IPS-18a (cell line): ENCODE measurements around the gene ALDH3B2.

Source experiments
- H3K27ac ChIP-seq: one replicate; pipeline ENCODE4 v1.5.1; 2013; ENCODE audit warnings: low read length
- H3K27me3 ChIP-seq: one replicate; pipeline ENCODE4 v1.6.1; 2013; ENCODE audit warnings: mild to moderate bottlenecking, low read length; ENCODE audit not compliant: control insufficient read depth, insufficient read depth
- H3K36me3 ChIP-seq: one replicate; pipeline ENCODE4 v1.6.1; 2013; ENCODE audit warnings: low read depth, low read length; ENCODE audit not compliant: control insufficient read depth
- H3K4me1 ChIP-seq: one replicate; pipeline ENCODE4 v1.6.1; 2013; ENCODE audit warnings: low read depth, low read length; ENCODE audit not compliant: control insufficient read depth
- H3K4me3 ChIP-seq: one replicate; pipeline ENCODE4 v1.5.1; 2013; ENCODE audit warnings: low read length
- H3K9ac ChIP-seq: one replicate; pipeline ENCODE4 v1.6.1; 2013; ENCODE audit warnings: mild to moderate bottlenecking, low read length, moderate library complexity
- H3K9me3 ChIP-seq: one replicate; pipeline ENCODE4 v1.6.1; 2013; ENCODE audit warnings: low read depth, low read length; ENCODE audit not compliant: control insufficient read depth

ALDH3B2 gene

GRCh38 chr11:67656278-67656922 is 18.0 kb downstream of the ALDH3B2 start:
- Histone ChIP-seq H3K36me3 (no peaks in the 10 kb centered on the region), H3K27ac (no peak overlapping the region), H3K9me3 (peaks cover 16% of the 10 kb centered on the region), H3K9ac (no peak overlapping the region), H3K27me3 (no peaks in the 10 kb centered on the region), H3K4me1 (no peaks in the 10 kb centered on the region), H3K4me3 (no peak overlapping the region)

DNA sequence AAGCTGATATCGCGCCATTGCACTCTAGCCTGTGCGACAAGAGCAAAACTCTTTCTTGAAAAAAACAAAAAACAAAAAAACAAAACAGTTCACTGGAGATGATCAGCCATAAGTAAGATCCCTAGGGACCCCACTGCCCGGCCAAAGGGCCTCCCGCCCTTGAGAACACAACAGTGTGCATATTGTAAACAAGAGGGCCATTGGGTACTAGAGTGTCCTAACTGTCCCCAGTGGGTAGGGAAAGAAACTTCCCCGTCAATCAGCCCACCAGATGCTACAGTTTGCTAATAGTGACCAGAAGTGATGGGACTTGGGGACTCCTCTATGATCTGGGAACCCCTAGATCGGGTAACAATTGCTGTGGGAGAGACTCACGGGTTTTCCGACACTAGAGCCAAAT is 20.2 kb downstream of the ALDH3B2 start:
- H3K9me3 ChIP-seq = peaks cover 16% of the 10 kb centered on the region
- H3K4me1 ChIP-seq = no peaks in the 10 kb centered on the region
- no peak overlapping the region for H3K4me3 ChIP-seq
- no peaks in the 10 kb centered on the region for H3K36me3 ChIP-seq
- no peaks in the 10 kb centered on the region for H3K27me3 ChIP-seq
- H3K27ac ChIP-seq = no peak overlapping the region
- H3K9ac ChIP-seq = no peak overlapping the region

DNA sequence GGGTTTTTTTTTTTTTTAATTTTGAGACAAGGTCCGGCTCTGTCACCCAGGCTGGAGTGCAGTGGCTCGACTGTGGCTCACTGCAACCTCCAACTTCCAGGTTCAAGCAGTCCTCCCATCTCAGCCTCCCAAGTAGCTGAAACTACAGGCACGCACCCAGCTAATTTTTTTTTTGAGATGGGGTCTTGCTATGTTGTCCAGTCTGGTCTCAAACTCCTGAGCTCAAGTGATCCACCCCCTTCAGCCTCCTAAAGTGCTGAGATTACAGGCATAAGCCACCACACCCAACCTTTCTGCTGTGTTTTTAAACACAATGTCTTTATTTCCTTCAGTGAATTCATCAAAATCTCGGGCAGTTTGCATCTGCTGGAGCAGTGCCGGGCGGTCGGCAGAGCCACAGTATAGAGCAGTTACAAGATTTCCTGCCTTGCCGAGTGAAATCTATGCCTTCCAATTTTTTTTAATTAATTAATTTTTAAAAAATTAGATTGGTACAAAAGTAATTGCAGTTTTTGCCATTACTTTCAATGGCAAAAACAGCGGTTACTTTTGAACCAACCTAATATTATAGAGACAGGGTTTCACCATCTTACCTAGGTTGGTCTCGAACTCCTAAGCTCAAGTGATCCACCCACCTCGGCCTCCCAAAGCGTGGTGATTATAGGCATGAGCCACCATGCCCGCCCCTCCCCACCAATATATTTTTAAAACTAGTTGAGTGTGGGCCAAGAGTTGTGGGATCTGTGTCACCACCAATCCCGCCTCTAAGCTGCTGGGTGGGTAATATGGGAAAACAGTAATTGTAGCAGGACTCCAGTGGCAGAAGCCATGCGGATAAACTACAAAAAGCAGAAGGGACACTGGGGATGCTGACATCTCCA is 21.2 kb downstream of the ALDH3B2 start:
- Histone ChIP-seq H3K36me3 (no peaks in the 10 kb centered on the region), H3K9ac (no peak overlapping the region), H3K4me1 (no peaks in the 10 kb centered on the region), H3K4me3 (no peak overlapping the region), H3K27ac (no peak overlapping the region), H3K9me3 (peaks cover 16% of the 10 kb centered on the region), H3K27me3 (no peaks in the 10 kb centered on the region)

GRCh38 chr11:67651976-67652781 is 22.2 kb downstream of the ALDH3B2 start:
- no peak overlapping the region for H3K4me3 ChIP-seq
- no peak overlapping the region for H3K27ac ChIP-seq
- H3K9me3 ChIP-seq = peaks cover 12% of the 10 kb centered on the region
- H3K27me3 ChIP-seq = no peaks in the 10 kb centered on the region
- H3K36me3 ChIP-seq = no peaks in the 10 kb centered on the region
- H3K9ac ChIP-seq = no peak overlapping the region
- H3K4me1 ChIP-seq = no peaks in the 10 kb centered on the region

GRCh38 chr11:67649634-67650510 is 24.6 kb downstream of the ALDH3B2 start:
- H3K27ac ChIP-seq = no peak overlapping the region
- H3K4me1 ChIP-seq = no peaks in the 10 kb centered on the region
- H3K9me3 ChIP-seq = no peaks in the 10 kb centered on the region
- H3K4me3 ChIP-seq = no peak overlapping the region
- no peaks in the 10 kb centered on the region for H3K36me3 ChIP-seq
- no peaks in the 10 kb centered on the region for H3K27me3 ChIP-seq
- no peak overlapping the region for H3K9ac ChIP-seq

DNA sequence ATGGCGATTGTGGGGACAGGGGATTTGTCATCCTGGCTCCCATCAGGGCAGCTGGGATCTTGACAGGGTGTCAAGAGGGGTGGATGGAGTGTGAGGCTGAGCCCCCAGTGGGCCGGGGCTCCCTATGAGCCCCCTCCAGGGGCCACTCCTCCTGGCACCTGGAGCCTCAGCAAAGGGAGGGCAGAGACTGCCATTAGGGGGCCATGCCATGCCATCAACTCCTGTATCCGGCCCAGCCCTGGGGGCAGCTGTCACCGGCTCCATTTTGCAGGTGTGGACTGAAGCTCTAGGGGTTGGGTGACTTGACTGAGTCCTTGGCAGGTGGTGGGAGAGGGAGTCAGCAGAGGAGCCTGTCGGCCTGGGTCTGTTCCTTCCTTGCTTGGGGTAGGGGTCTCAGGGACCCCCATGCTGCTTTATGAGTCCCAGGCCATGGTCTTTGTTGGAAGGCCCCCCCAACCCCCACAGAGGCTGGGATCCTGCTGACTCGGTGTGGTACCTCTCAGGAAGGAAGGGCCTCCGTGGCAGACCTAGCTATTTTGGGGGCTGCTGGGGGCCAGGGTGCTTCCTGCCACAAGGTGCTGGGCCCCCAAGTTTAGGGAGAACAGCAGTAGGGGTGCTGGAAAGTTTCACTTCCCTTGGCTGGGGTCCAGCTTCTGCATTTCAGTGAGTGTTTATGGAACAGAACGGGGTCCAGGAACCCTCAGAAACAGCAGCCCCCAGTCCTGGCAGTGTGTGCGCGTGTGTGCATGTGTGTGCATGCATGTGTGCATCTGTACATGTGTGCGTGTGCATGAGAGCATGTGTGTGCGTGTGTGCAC is 25.4 kb downstream of the ALDH3B2 start:
- no peak overlapping the region for H3K27ac ChIP-seq
- H3K36me3 ChIP-seq = no peaks in the 10 kb centered on the region
- H3K4me3 ChIP-seq = no peak overlapping the region
- H3K9ac ChIP-seq = no peak overlapping the region
- H3K9me3 ChIP-seq = no peaks in the 10 kb centered on the region
- H3K27me3 ChIP-seq = no peaks in the 10 kb centered on the region
- no peaks in the 10 kb centered on the region for H3K4me1 ChIP-seq

- Histone ChIP-seq H3K9ac (no peak overlapping the region), H3K36me3 (no peaks in the 10 kb centered on the region), H3K4me1 (no peaks in the 10 kb centered on the region), H3K27me3 (no peaks in the 10 kb centered on the region), H3K27ac (no peak overlapping the region), H3K4me3 (no peak overlapping the region), H3K9me3 (no peaks in the 10 kb centered on the region)
Measured at GRCh38 chr11:67648140-67648795, 26.2 kb downstream of the ALDH3B2 start.

DNA sequence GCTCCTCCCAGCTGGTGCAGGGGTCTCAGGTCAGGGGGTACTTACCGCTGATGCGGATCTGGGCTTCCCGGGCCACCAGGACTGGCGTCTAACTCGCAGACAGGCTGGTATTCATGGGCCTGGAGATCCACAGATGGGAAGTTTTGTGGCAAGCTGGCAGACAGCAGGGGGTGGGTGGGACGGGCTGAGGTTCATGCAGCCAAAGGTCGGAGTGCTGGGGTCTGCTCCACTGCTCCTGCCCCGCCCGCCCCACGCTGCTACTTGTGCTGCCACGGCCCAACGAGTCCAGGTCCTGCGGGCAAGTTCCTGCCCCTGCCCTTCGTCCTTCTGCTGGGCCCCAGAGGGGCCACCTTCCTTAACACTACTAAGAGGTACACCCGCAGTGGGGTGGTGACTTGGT is 27.0 kb downstream of the ALDH3B2 start:
- Histone ChIP-seq H3K36me3 (no peaks in the 10 kb centered on the region), H3K27me3 (no peaks in the 10 kb centered on the region), H3K9ac (no peak overlapping the region), H3K27ac (no peak overlapping the region), H3K9me3 (no peaks in the 10 kb centered on the region), H3K4me3 (no peak overlapping the region), H3K4me1 (no peaks in the 10 kb centered on the region)

GRCh38 chr11:67646535-67647336 is 27.7 kb downstream of the ALDH3B2 start:
- Histone ChIP-seq H3K4me3 (no peak overlapping the region), H3K27me3 (no peaks in the 10 kb centered on the region), H3K36me3 (no peaks in the 10 kb centered on the region), H3K4me1 (no peaks in the 10 kb centered on the region), H3K9ac (no peak overlapping the region), H3K27ac (no peak overlapping the region), H3K9me3 (no peaks in the 10 kb centered on the region)
